SK-N-SH treated with all-trans-retinoic acid at 6 μM for 48 hours (cell line): Measurements from ENCODE around the gene RHCG.

Experiments used
- ATAC-seq: fragments of 200-7000 bp; cut with Tn5 transposase; 3 replicates; pipeline ENCODE4 v1.9.1; 2020; ENCODE audit warnings: mild to moderate bottlenecking, moderate library complexity
- ARNTL ChIP-seq: fragments of 450-650 bp; formaldehyde crosslinking; IDR thresholded peaks from 2 replicates; pipeline ENCODE4 v1.5.0; 2020; ENCODE audit warnings: low read depth, mild to moderate bottlenecking, moderate library complexity, borderline replicate concordance
- BACH2 ChIP-seq: fragments of 250-450 bp; sonication (Bioruptor Pico); IDR thresholded peaks from 2 replicates; pipeline ENCODE4 v1.9.0; 2021; ENCODE audit warnings: mild to moderate bottlenecking, borderline replicate concordance
- CSDC2 ChIP-seq: fragments of 250-450 bp; sonication (Bioruptor Pico); IDR thresholded peaks from 2 replicates; pipeline ENCODE4 v1.5.0; 2020; ENCODE audit warnings: mild to moderate bottlenecking, moderate library complexity
- ESRRG ChIP-seq: fragments of 250-450 bp; sonication (Bioruptor Pico); IDR thresholded peaks from 2 replicates; pipeline ENCODE4 v1.6.1; 2021; ENCODE audit warnings: mild to moderate bottlenecking
- GLIS3 ChIP-seq: fragments of 250-450 bp; sonication (Bioruptor Pico); IDR thresholded peaks from 2 replicates; pipeline ENCODE4 v1.5.0; 2020; ENCODE audit warnings: mild to moderate bottlenecking, moderate library complexity
- ISL1 ChIP-seq: fragments of 250-450 bp; sonication (Bioruptor Pico); IDR thresholded peaks from 2 replicates; pipeline ENCODE4 v2.1.2; 2022; ENCODE audit warnings: mild to moderate bottlenecking, moderate library complexity
- OSR1 ChIP-seq: fragments of 250-450 bp; sonication (Bioruptor Pico); IDR thresholded peaks from 2 replicates; pipeline ENCODE4 v1.8.0; 2022; ENCODE audit warnings: moderate library complexity, mild to moderate bottlenecking, inconsistent platforms
- PATZ1 ChIP-seq: fragments of 250-450 bp; sonication (Bioruptor Pico); IDR thresholded peaks from 2 replicates; pipeline ENCODE4 v1.8.0; 2020; ENCODE audit warnings: mild to moderate bottlenecking, moderate library complexity, borderline replicate concordance
- POU6F1 ChIP-seq: fragments of 250-450 bp; sonication (Bioruptor Pico); IDR thresholded peaks from 2 replicates; pipeline ENCODE4 v1.8.0; 2021; ENCODE audit warnings: low read depth, mild to moderate bottlenecking, moderate library complexity, borderline replicate concordance
- PPARA ChIP-seq: fragments of 250-450 bp; sonication (Bioruptor Pico); IDR thresholded peaks from 2 replicates; pipeline ENCODE4 v1.5.0; 2020; ENCODE audit warnings: mild to moderate bottlenecking, borderline replicate concordance
- RARB ChIP-seq: fragments of 250-450 bp; sonication (Bioruptor Pico); IDR thresholded peaks from 2 replicates; pipeline ENCODE4 v1.8.0; 2021; ENCODE audit warnings: mild to moderate bottlenecking, moderate library complexity
- SNAI2 ChIP-seq: fragments of 250-450 bp; sonication (Bioruptor Pico); IDR thresholded peaks from 2 replicates; pipeline ENCODE4 v1.5.0; 2020; ENCODE audit warnings: mild to moderate bottlenecking, moderate library complexity
- TOX ChIP-seq: fragments of 250-450 bp; sonication (Bioruptor Pico); IDR thresholded peaks from 2 replicates; pipeline ENCODE4 v1.8.0; 2021; ENCODE audit warnings: mild to moderate bottlenecking, moderate library complexity, borderline replicate concordance
- TSHZ2 ChIP-seq: fragments of 250-450 bp; sonication (Bioruptor Pico); IDR thresholded peaks from 2 replicates; pipeline ENCODE4 v1.5.0; 2020; ENCODE audit warnings: mild to moderate bottlenecking, moderate library complexity
- ZFP3 ChIP-seq: fragments of 250-450 bp; sonication (Bioruptor Pico); IDR thresholded peaks from 2 replicates; pipeline ENCODE4 v1.5.0; 2020; ENCODE audit warnings: mild to moderate bottlenecking, moderate library complexity
- ZFP30 ChIP-seq: fragments of 450-650 bp; formaldehyde crosslinking; IDR thresholded peaks from 2 replicates; pipeline ENCODE4 v1.5.0; 2022; ENCODE audit warnings: mild to moderate bottlenecking, moderate library complexity
- ZNF70 ChIP-seq: fragments of 450-650 bp; formaldehyde crosslinking; IDR thresholded peaks from 2 replicates; pipeline ENCODE4 v1.5.0; 2020; ENCODE audit warnings: mild to moderate bottlenecking, moderate library complexity
- ZNF8 ChIP-seq: fragments of 450-650 bp; formaldehyde crosslinking; IDR thresholded peaks from 2 replicates; pipeline ENCODE4 v1.5.0; 2020; ENCODE audit warnings: mild to moderate bottlenecking, moderate library complexity
- TF ChIP-seq, protein P1 (sequence below): fragments of 250-450 bp; sonication (Bioruptor Pico); IDR thresholded peaks from 2 replicates; pipeline ENCODE4 v1.5.1; 2020; ENCODE audit warnings: low read depth, mild to moderate bottlenecking, moderate library complexity

RHCG gene

GRCh38 chr15:89528757-89529352 is 32.5 kb upstream of the RHCG start:
- no peak for ATAC-seq
- no peak for TF ChIP-seq ZFP3 (CRISPR knock-in tag)
- no peak for TF ChIP-seq TOX (CRISPR knock-in tag)
- no peak for TF ChIP-seq SNAI2 (CRISPR knock-in tag)
- no peak for TF ChIP-seq ESRRG (CRISPR knock-in tag)
- no peak for TF ChIP-seq OSR1 (CRISPR knock-in tag)
- no peak for TF ChIP-seq BACH2 (CRISPR knock-in tag)
- TF ChIP-seq RARB (CRISPR knock-in tag): no peak
- TF ChIP-seq ZFP30 (CRISPR knock-in tag): no peak
- TF ChIP-seq ZNF8: no peak

GRCh38 chr15:89526601-89527441 is 30.4 kb upstream of the RHCG start:
- TF ChIP-seq ZNF70 (CRISPR knock-in tag) (no peak), TSHZ2 (CRISPR knock-in tag) (no peak), BACH2 (CRISPR knock-in tag) (no peak), POU6F1 (CRISPR knock-in tag) (no peak), OSR1 (CRISPR knock-in tag) (no peak), RARB (CRISPR knock-in tag) (no peak), TOX (CRISPR knock-in tag) (no peak)
- TF ChIP-seq, protein P1, sequence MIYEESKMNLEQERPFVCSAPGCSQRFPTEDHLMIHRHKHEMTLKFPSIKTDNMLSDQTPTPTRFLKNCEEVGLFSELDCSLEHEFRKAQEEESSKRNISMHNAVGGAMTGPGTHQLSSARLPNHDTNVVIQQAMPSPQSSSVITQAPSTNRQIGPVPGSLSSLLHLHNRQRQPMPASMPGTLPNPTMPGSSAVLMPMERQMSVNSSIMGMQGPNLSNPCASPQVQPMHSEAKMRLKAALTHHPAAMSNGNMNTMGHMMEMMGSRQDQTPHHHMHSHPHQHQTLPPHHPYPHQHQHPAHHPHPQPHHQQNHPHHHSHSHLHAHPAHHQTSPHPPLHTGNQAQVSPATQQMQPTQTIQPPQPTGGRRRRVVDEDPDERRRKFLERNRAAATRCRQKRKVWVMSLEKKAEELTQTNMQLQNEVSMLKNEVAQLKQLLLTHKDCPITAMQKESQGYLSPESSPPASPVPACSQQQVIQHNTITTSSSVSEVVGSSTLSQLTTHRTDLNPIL (CRISPR knock-in tag): no peak
- no peak for ATAC-seq

GRCh38 chr15:89526181-89526580 is 29.8 kb upstream of the RHCG start:
- TF ChIP-seq RARB (CRISPR knock-in tag) (no peak), CSDC2 (CRISPR knock-in tag) (no peak), ZNF8 (no peak)
- no peak for ATAC-seq

DNA sequence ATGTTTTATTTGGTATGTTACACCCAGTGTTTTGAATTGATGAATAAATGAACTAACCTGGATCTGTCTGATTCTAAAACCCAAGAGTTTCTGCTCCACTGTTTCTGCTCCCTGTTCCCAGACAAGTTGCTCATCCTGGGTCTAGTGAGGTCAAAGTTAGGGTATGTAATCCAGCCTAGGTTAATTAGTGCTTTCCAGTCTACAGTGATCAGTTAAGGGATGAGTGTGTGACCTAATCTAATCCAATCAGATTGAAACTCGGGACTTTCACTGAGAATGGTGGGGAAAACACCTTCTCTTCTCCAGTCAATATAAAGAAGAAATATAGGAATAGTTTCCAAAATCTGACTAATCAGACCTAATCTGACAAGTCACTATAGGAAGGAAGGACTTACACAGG is 27.8 kb upstream of the RHCG start:
- no peak for ATAC-seq
- no peak for TF ChIP-seq ZFP30 (CRISPR knock-in tag)
- TF ChIP-seq TOX (CRISPR knock-in tag): no peak
- no peak for TF ChIP-seq PPARA
- no peak for TF ChIP-seq RARB (CRISPR knock-in tag)
- no peak for TF ChIP-seq POU6F1 (CRISPR knock-in tag)
- no peak for TF ChIP-seq PATZ1
- TF ChIP-seq BACH2 (CRISPR knock-in tag): no peak
- TF ChIP-seq, protein P1 (CRISPR knock-in tag): no peak
- no peak for TF ChIP-seq ISL1 (CRISPR knock-in tag)
- TF ChIP-seq TSHZ2 (CRISPR knock-in tag): no peak
- no peak for TF ChIP-seq OSR1 (CRISPR knock-in tag)
- TF ChIP-seq CSDC2 (CRISPR knock-in tag): no peak
- no peak for TF ChIP-seq ZNF70 (CRISPR knock-in tag)
- TF ChIP-seq ZFP3 (CRISPR knock-in tag): no peak
- no peak for TF ChIP-seq GLIS3
- TF ChIP-seq ARNTL (CRISPR knock-in tag): no peak
